ENCODE measurements around the gene TWIST2.

DNA sequence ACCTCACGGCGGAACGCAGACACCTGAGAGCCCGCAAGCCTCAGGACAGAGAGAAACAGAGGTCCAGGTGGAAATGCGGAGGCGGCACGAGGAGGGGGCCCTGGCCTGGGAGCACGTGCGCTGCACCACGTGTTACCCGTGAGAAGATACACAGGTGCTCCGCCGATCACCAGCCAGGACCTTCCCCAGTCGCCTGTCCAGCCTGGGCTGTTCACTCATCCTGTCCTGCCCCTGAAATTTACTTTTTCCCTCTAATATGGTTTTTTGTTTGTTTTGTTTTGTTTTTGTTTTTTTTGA is 44.3 kb downstream of the TWIST2 start:
- TF ChIP-seq TAF1 (IDR thresholded peaks at IDR 0.05; ENCODE audit: borderline replicate concordance, insufficient read depth, low read length) = no peak
- no peak for TF ChIP-seq POLR2AphosphoS5 (IDR thresholded peaks at IDR 0.05; ENCODE audit: low read depth, low read length)
